ENCODE data around the gene ZBTB7B. TPM values are rescaled to one million over a fixed set of nuclear protein-coding genes. Genes with fewer than 3 reads are reported as not detected.

Gene ZBTB7B
- total RNA-seq, 1 experiment from 2014 or later: 38.3 TPM

DNA sequence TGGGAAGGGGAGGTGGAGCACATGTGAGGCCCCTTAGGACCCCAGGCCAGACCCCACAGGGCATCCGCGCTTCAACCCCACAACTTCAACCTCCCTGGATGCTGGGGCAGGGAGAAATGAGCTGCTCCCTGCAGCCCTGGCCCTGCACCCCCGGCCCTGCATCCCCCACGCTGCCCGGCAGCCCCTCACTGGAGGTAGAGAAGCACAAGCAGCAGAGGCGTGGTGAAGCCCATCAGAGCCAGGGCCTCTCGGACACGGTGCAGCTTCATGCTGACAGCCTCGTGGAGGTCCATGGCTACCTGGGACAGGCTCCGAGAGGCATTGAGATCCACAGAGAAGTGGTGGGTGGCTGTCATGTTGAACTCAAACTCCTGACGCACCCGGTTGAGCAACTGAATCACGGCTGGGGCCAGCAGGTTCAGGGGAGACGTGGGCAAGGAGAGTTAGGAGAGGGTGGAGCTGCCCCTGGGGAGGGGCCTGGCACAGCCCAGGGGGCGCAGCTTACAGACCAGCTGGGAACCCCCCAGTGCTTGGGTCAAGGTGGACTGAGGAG is 27.7 kb downstream of the ZBTB7B start:
- Histone ChIP-seq H2BK120ac (ENCODE audit: low read depth, low read length, poor library complexity, severe bottlenecking) (no peak overlapping the region), H3K4ac (ENCODE audit: low read depth, low read length) (no peak overlapping the region), H3T11ph (ENCODE audit: low read length) (no peak overlapping the region), H4K20me1 (ENCODE audit: control insufficient read depth, insufficient read depth, insufficient read length) (no peaks in the 10 kb centered on the region), H4K91ac (ENCODE audit: insufficient read length, low read depth, low read length) (no peak overlapping the region), H3K27ac (ENCODE audit: insufficient read length, low read depth, low read length) (no peak overlapping the region), H3K14ac (ENCODE audit: insufficient read depth, low read length) (no peak overlapping the region), H3K79me2 (ENCODE audit: insufficient read depth, low read length) (no peaks in the 10 kb centered on the region), H2AFZ (ENCODE audit: low read length) (no peak overlapping the region), H3K4me2 (ENCODE audit: insufficient read depth, insufficient read length, low read length) (no peak overlapping the region), H3K79me1 (ENCODE audit: insufficient read depth, low read depth, low read length, poor library complexity, severe bottlenecking) (no peaks in the 10 kb centered on the region), H2BK5ac (ENCODE audit: insufficient read length, low read length) (no peak overlapping the region), H3K27me3 (ENCODE audit: insufficient read depth, low read length) (no peaks in the 10 kb centered on the region), H3K9me3 (ENCODE audit: control insufficient read depth, low read depth, low read length) (no peaks in the 10 kb centered on the region), H3K56ac (ENCODE audit: insufficient read length, low read depth, low read length) (no peak overlapping the region), H3K9ac (ENCODE audit: extremely low read depth, insufficient read length, low read length) (no peak overlapping the region), H4K8ac (replicated peaks; ENCODE audit: insufficient read length, low read depth, low read length) (no peak overlapping the region), H3K23ac (ENCODE audit: insufficient read length, low read depth, low read length) (no peak overlapping the region), H2BK15ac (ENCODE audit: low read depth, low read length) (no peak overlapping the region), H3K18ac (ENCODE audit: insufficient read length, low read depth, low read length) (no peak overlapping the region), H4K5ac (ENCODE audit: insufficient read length, low read depth, low read length) (no peak overlapping the region), H2BK12ac (ENCODE audit: insufficient read length, low read depth, low read length) (no peak overlapping the region), H2AK5ac (ENCODE audit: insufficient read length, low read length) (no peak overlapping the region), H3K4me1 (ENCODE audit: insufficient read depth, low read length) (no peaks in the 10 kb centered on the region), H3K23me2 (ENCODE audit: insufficient read length, low read depth, low read length, poor library complexity, severe bottlenecking) (no peaks in the 10 kb centered on the region), H2BK20ac (ENCODE audit: low read depth, low read length, poor library complexity, severe bottlenecking) (no peak overlapping the region)
- Mint-ChIP-seq H3K27ac (no peak overlapping the region), H3K36me3 (ENCODE audit: insufficient read depth in 1 of 3, low read depth in 3 of 3) (no peaks in the 10 kb centered on the region), H3K4me3 (no peak overlapping the region), H3K4me1 (peaks cover 0 to 14% of the 10 kb centered on the region in 2 experiments; a peak in 2 of 4 replicates), H3K9me3 (no peaks in the 10 kb centered on the region), H3K27me3 (ENCODE audit: low read depth) (peaks cover 22% of the 10 kb centered on the region)
- WGBS (ENCODE audit: extremely low coverage, insufficient read length, low lambda C conversion rate): no CpG with 5 or more reads among the region's 15 CpGs
- DNase-seq: no peak
- TF ChIP-seq, protein P1, sequence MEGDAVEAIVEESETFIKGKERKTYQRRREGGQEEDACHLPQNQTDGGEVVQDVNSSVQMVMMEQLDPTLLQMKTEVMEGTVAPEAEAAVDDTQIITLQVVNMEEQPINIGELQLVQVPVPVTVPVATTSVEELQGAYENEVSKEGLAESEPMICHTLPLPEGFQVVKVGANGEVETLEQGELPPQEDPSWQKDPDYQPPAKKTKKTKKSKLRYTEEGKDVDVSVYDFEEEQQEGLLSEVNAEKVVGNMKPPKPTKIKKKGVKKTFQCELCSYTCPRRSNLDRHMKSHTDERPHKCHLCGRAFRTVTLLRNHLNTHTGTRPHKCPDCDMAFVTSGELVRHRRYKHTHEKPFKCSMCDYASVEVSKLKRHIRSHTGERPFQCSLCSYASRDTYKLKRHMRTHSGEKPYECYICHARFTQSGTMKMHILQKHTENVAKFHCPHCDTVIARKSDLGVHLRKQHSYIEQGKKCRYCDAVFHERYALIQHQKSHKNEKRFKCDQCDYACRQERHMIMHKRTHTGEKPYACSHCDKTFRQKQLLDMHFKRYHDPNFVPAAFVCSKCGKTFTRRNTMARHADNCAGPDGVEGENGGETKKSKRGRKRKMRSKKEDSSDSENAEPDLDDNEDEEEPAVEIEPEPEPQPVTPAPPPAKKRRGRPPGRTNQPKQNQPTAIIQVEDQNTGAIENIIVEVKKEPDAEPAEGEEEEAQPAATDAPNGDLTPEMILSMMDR (conservative IDR thresholded peaks at IDR 0.05): no peak
